Brain microvascular endothelial cell (primary cell): ENCODE data around the gene TRABD2B.

ENCODE experiments used
- DNase-seq: peaks from one replicate; pipeline ENCODE4 v3.0.0-alpha.2; 2020
- H3K27ac ChIP-seq: fragments of 250-450 bp; sonication (Bioruptor Pico); 2 replicates; pipeline ENCODE4 v1.5.1; 2020; ENCODE audit warnings: mild to moderate bottlenecking, moderate library complexity
- H3K27me3 ChIP-seq: fragments of 250-450 bp; sonication (Bioruptor Pico); replicated peaks from 2 replicates; pipeline ENCODE4 v1.5.1; 2020; ENCODE audit warnings: mild to moderate bottlenecking
- H3K36me3 ChIP-seq: fragments of 250-450 bp; sonication (Bioruptor Pico); replicated peaks from 2 replicates; pipeline ENCODE4 v1.5.1; 2020; ENCODE audit warnings: mild to moderate bottlenecking
- H3K4me3 ChIP-seq: 2 replicates; pipeline ENCODE4 v1.5.1; 2011; ENCODE audit warnings: low read depth, mild to moderate bottlenecking, control low read depth, low read length, moderate library complexity
- in situ Hi-C: cut with HindIII; loops from 2 replicates; pipeline ENCODE4 v1.10.0; 2017; ENCODE audit warnings: low sequenced_read_pairs, low pct_ligation_motif_present
- TF ChIP-seq, protein P1 (sequence below): IDR thresholded peaks from 2 replicates; pipeline ENCODE4 v1.5.1; 2011; ENCODE audit warnings: low read depth, mild to moderate bottlenecking, moderate library complexity, low read length, control low read depth, inconsistent platforms; ENCODE audit errors: missing control alignments

Gene TRABD2B

DNA sequence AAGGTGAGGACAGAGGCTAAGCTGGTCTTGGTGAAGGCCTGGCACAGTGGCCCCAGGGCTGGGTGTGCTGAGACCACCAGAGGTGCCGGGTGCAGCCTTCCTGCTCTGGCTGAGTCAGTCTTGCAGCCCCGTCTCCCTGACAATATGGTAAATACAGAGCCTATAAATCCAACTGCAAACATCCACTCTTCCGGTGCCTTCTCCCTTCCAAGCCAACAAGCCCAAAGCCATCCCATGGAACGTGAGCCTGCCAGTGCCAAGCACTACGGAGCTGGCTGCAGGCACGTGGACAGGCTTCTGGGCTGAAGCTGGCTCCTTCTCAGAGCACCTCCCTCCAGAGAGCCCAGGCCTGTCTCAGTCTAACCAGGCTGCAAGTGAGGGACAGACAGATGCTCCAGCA is 70.0 kb downstream of the TRABD2B start:
- Histone ChIP-seq H3K36me3 (no peaks in the 10 kb centered on the region), H3K27me3 (no peaks in the 10 kb centered on the region), H3K27ac (no peak overlapping the region), H3K4me3 (no peak overlapping the region)
- in situ Hi-C loops, result no loop called here
- TF ChIP-seq, protein P1, sequence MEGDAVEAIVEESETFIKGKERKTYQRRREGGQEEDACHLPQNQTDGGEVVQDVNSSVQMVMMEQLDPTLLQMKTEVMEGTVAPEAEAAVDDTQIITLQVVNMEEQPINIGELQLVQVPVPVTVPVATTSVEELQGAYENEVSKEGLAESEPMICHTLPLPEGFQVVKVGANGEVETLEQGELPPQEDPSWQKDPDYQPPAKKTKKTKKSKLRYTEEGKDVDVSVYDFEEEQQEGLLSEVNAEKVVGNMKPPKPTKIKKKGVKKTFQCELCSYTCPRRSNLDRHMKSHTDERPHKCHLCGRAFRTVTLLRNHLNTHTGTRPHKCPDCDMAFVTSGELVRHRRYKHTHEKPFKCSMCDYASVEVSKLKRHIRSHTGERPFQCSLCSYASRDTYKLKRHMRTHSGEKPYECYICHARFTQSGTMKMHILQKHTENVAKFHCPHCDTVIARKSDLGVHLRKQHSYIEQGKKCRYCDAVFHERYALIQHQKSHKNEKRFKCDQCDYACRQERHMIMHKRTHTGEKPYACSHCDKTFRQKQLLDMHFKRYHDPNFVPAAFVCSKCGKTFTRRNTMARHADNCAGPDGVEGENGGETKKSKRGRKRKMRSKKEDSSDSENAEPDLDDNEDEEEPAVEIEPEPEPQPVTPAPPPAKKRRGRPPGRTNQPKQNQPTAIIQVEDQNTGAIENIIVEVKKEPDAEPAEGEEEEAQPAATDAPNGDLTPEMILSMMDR, result no peak
- DNase-seq, result no peak

DNA sequence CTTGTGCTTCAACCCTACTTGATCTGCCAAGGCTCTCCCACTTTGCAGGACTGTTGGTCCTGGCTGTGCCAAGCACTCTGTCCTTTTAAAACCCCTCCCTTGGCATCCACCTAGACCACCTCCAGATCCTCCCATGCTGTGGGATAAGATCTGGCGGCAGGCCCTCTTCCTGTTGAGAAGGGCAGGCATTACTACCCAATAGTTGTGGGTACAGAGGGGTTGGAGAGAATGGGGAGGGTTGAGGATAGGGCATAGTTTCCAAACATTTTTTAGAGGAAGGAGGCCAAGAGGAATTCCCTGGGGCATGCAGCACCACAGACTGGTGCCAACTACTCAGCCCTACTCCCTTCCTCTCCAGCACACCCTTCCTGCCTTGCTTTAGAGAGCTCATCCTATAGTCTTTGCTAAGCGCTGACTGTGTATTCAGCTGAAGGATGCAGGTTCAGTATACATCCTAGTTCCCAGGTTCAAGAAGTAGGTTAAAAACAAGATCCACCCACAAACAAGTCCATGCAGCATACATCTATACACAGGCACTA is 70.7 kb downstream of the TRABD2B start:
- Histone ChIP-seq H3K27ac (no peak overlapping the region), H3K36me3 (no peaks in the 10 kb centered on the region), H3K27me3 (no peaks in the 10 kb centered on the region), H3K4me3 (no peak overlapping the region)
- TF ChIP-seq, protein P1, result no peak
- in situ Hi-C loops, result no loop called here
- DNase-seq, result no peak

DNA sequence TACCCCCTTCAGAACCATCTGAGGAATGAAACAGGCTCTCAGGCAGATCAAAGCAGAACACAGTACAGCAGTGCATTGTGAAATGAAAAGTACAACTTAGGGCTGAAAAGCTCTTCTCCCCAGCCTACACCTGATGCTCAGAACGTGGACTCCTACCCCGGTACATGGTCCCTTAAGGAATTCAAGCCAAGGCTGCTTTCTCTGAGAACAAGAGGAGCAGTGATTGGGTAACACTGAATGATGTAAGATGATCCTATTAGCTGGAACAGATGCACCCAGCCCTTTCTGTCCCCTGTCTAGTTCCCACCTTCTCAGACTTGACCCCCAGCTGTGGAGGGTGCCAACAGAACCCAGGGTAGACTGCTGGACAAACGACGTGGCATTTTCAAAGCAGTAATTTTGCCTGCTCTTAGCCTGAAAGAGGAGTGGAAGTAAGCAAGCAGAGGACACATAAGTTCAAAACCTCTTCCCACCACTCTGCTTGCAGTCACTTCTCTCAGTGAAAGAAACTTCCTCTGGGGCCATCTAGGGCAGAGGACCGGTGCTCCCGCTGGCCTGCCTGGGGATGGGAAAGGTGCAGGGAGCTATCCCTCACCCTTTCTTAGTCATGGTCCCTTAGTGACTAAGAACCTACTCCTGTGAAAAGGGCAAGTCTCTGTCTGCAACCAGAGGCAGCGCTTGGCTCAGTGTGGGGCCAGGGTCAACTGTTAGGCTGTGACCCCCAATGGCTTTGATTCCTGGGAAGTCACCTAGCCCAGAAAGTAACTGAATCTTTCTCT is 72.7 kb downstream of the TRABD2B start:
- in situ Hi-C loops, result no loop called here
- Histone ChIP-seq H3K4me3 (no peak overlapping the region), H3K27ac (no peak overlapping the region), H3K27me3 (no peaks in the 10 kb centered on the region), H3K36me3 (no peaks in the 10 kb centered on the region)
- TF ChIP-seq, protein P1, result no peak
- no peak for DNase-seq

DNA sequence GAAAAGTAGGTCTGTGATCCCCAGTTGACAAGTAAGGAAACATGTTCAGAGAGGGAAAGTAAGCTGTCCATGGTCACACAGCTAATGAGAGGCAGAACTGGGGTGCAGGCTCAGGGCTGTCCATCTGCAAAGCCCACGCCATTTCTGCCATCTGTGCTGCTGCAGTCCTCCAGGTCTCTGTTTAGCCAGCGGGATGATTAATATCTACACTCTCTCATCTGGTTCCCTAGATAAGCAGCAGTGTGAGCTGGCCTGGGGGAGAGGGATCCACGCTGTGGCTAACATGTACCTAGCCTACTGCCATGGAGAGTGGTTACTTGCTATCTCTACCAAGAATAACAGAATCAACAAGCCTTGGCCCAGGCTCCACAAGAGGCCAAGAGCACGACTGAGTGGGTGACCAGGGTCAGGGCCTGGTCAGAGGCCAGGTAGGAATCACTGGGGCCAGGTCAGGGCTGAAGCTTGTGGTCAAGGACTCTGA is 75.2 kb downstream of the TRABD2B start:
- in situ Hi-C loops, result no loop called here
- Histone ChIP-seq H3K4me3 (no peak overlapping the region), H3K27me3 (no peaks in the 10 kb centered on the region), H3K36me3 (no peaks in the 10 kb centered on the region), H3K27ac (no peak overlapping the region)
- DNase-seq, result no peak
- TF ChIP-seq, protein P1, result no peak

DNA sequence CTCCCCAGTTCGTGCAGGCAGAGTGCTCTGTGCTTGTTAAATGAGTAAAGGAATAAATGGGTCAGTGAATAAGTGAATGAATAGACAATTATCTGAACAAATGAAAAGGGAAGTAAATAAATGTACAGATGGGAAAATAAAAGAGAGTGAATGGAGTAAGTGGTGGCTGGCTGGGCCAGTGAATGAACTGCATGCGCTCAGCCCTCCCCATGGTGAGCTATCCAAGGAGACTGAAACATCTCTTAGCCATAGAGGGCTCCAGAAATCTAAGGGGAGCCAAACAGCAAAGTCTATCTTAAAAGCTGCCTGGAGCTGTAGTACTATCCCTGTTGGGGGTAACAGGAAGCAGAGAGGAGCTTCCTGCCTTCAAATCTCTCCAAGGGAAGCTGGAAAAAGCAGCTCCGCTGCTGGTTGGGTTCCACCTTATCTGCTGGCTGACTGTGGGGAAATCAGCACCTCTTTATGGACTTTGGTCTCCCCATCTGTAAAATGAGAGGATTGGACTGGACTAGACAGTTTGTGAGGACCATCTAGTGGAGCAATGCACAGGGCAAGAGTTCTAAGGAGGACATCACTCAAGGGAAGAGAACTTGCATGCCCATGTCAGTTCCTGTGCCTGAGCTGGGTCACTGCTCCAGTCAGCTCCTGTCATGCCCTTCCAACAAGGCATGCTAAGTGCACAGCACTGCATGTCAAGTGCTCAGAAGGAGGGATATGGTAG is 77.9 kb downstream of the TRABD2B start:
- H3K27me3 ChIP-seq, result no peaks in the 10 kb centered on the region
- TF ChIP-seq, protein P1, result no peak
- in situ Hi-C loops, result no loop called here
- no peak overlapping the region for H3K27ac ChIP-seq
- no peaks in the 10 kb centered on the region for H3K36me3 ChIP-seq
- no peak for DNase-seq
- H3K4me3 ChIP-seq, result no peak overlapping the region
